RWPE2 (cell line): ENCODE measurements around the gene TMEM258.

Experiments
- ATAC-seq: fragments of 200-7000 bp; cut with Tn5 transposase; 3 replicates; pipeline ENCODE4 v1.9.1; 2021; ENCODE audit warnings: low read depth
- DNase-seq: peaks from one replicate; pipeline ENCODE4 v3.0.0-alpha.2; 2020; ENCODE audit warnings: low spot score
- H3K27ac ChIP-seq: fragments of 450-650 bp; 2 replicates; pipeline ENCODE4 v1.5.1; 2017; ENCODE audit warnings: mild to moderate bottlenecking; ENCODE audit not compliant: poor library complexity, severe bottlenecking
- H3K27me3 ChIP-seq: fragments of 250-450 bp; sonication (Bioruptor Pico); 2 replicates; pipeline ENCODE4 v1.5.1; 2021; ENCODE audit warnings: mild to moderate bottlenecking, moderate library complexity; ENCODE audit not compliant: insufficient read depth, poor library complexity, severe bottlenecking
- H3K36me3 ChIP-seq: fragments of 250-450 bp; sonication (Bioruptor Pico); 2 replicates; pipeline ENCODE4 v1.5.1; 2020; ENCODE audit warnings: low read depth, mild to moderate bottlenecking, moderate library complexity
- H3K4me1 ChIP-seq: fragments of 250-450 bp; sonication (Bioruptor Pico); 2 replicates; pipeline ENCODE4 v1.5.1; 2021; ENCODE audit warnings: mild to moderate bottlenecking, moderate library complexity; ENCODE audit not compliant: insufficient read depth, poor library complexity, severe bottlenecking
- H3K4me3 ChIP-seq: fragments of 250-450 bp; sonication (Bioruptor Pico); 2 replicates; pipeline ENCODE4 v1.5.1; 2021; ENCODE audit warnings: mild to moderate bottlenecking, moderate library complexity; ENCODE audit not compliant: severe bottlenecking
- H3K9me3 ChIP-seq: fragments of 250-450 bp; sonication (Bioruptor Pico); 2 replicates; pipeline ENCODE4 v1.5.1; 2021; ENCODE audit warnings: mild to moderate bottlenecking, moderate library complexity; ENCODE audit not compliant: severe bottlenecking
- CTCF ChIP-seq: fragments of 450-650 bp; IDR thresholded peaks from one replicate; pipeline ENCODE4 v1.5.1; 2017; ENCODE audit warnings: mild to moderate bottlenecking, moderate library complexity; ENCODE audit not compliant: poor library complexity, severe bottlenecking

Gene TMEM258

DNA sequence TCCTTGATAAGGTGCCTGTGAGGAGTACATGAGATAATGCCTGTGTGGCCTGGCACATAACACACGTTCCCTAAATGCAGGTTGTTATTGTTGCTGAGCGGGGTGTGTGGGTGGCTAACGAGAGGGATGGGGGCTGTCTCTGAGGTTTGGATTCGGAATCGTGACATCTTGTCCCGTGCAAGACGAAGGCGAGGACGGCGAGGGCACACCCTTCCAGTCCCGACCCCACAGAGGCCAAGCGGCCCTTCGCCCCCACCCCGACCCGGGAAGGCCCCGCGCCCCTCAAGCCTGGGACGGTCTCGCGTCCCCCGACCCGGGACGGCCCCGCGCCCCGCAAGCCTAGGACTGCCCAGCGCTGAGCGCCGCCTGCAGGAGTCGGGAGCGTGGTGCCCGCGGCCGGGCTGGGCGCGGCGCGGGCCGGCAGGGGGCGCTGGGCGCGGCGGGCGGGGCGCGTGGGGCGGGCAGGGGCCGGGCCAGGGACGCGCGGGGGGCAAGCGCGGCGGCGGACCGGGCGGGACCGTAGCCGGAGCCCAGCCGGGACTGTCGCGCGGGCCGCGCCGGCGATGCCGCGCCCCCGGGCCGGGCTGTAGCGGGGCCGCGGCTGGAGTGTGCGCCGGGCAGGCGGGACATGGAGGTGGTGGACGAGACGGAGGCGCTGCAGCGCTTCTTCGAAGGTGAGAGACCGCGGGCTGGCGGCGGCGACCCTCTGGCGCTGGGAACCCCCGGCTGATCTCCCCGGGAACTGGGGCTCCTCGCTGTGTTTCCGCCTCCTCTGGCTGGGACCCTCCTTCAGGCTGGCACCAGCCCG lies 40.1 kb downstream of the TMEM258 start, which contains the start of gene MYRF:
Gene MYRF, plus strand, starts transcription at position 520 of the 808 bp plus-strand sequence. Its CDS starts 109 bp downstream, at position 629.
- Histone ChIP-seq H3K27me3 (peaks cover 5% of the 10 kb centered on the region), H3K27ac (no peak within 1 kb of the TSS), H3K4me1 (peaks cover 2% of the 10 kb centered on the region), H3K9me3 (no peaks in the 10 kb centered on the region), H3K36me3 (no peaks in the 10 kb centered on the region), H3K4me3 (peak within 1 kb of the TSS; percentile 39)
- peak; percentile 75 for TF ChIP-seq CTCF
- ATAC-seq = peak; percentile 41
- no peak for DNase-seq

- ATAC-seq = no peak
- no peak for TF ChIP-seq CTCF
- peaks cover 5% of the 10 kb centered on the region for H3K27me3 ChIP-seq
- no peaks in the 10 kb centered on the region for H3K36me3 ChIP-seq
- no peak for DNase-seq
- H3K9me3 ChIP-seq = no peaks in the 10 kb centered on the region
- no peak overlapping the region for H3K4me3 ChIP-seq
- no peaks in the 10 kb centered on the region for H3K4me1 ChIP-seq
- H3K27ac ChIP-seq = no peak overlapping the region
Measured at GRCh38 chr11:61751384-61751783, 41.0 kb downstream of the TMEM258 start.

GRCh38 chr11:61750631-61751273 lies 41.6 kb downstream of the TMEM258 start:
- Histone ChIP-seq H3K9me3 (no peaks in the 10 kb centered on the region), H3K36me3 (no peaks in the 10 kb centered on the region), H3K4me3 (no peak overlapping the region), H3K4me1 (no peaks in the 10 kb centered on the region), H3K27me3 (peaks cover 5% of the 10 kb centered on the region), H3K27ac (no peak overlapping the region)
- no peak for ATAC-seq
- TF ChIP-seq CTCF = no peak
- DNase-seq = no peak

- Histone ChIP-seq H3K9me3 (no peaks in the 10 kb centered on the region), H3K27ac (no peak overlapping the region), H3K4me3 (no peak overlapping the region), H3K27me3 (peaks cover 5% of the 10 kb centered on the region), H3K4me1 (no peaks in the 10 kb centered on the region), H3K36me3 (no peaks in the 10 kb centered on the region)
- TF ChIP-seq CTCF = no peak
- ATAC-seq (no peak), DNase-seq (no peak)
Measured at GRCh38 chr11:61749591-61750217, 42.7 kb downstream of the TMEM258 start.
